ENCODE data around the gene MAP2.

DNA sequence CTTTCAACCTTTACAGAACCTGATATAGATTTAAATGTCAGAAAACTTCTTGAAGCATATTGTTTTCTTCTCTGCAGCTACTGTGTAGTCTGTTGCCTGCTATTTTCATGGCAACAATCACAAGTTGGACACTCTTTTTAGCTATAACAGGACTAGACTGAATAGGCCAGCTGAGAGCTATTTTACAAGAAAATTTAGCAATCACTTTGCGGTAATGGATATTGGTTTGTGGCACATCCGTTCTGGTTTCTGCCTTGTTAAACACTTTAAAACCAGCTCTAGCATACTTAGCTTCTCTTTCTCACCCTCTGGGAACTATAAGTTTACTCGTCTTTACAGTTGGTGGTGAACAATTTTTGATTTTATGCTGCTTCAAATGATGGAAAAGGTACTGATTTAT is 125.7 kb downstream of the MAP2 start:
- TF ChIP-seq, protein P1, sequence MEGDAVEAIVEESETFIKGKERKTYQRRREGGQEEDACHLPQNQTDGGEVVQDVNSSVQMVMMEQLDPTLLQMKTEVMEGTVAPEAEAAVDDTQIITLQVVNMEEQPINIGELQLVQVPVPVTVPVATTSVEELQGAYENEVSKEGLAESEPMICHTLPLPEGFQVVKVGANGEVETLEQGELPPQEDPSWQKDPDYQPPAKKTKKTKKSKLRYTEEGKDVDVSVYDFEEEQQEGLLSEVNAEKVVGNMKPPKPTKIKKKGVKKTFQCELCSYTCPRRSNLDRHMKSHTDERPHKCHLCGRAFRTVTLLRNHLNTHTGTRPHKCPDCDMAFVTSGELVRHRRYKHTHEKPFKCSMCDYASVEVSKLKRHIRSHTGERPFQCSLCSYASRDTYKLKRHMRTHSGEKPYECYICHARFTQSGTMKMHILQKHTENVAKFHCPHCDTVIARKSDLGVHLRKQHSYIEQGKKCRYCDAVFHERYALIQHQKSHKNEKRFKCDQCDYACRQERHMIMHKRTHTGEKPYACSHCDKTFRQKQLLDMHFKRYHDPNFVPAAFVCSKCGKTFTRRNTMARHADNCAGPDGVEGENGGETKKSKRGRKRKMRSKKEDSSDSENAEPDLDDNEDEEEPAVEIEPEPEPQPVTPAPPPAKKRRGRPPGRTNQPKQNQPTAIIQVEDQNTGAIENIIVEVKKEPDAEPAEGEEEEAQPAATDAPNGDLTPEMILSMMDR (IDR thresholded peaks at IDR 0.05): no peak
- TF ChIP-seq POLR2AphosphoS5 (IDR thresholded peaks at IDR 0.05) (no peak), POLR2A (IDR thresholded peaks at IDR 0.05) (no peak)
